Activated naive CD8-positive, alpha-beta T cell treated with anti-CD3 and anti-CD28 coated beads for 36 hours (primary cell): ENCODE measurements around the gene MAP4K4. TPM values are rescaled to one million over a fixed set of nuclear protein-coding genes. Genes with fewer than 3 reads are reported as not detected.

Source experiments
- DNase-seq: peaks from one replicate; pipeline ENCODE4 v3.0.0; 2021
- H3K27ac Mint-ChIP-seq: one replicate; pipeline ENCODE4 v1.8.0; 2022; ENCODE audit warnings: mild to moderate bottlenecking, moderate library complexity, mixed read lengths
- H3K27me3 Mint-ChIP-seq: one replicate; pipeline ENCODE4 v1.8.0; 2022; ENCODE audit warnings: mild to moderate bottlenecking, mixed read lengths
- H3K36me3 Mint-ChIP-seq: one replicate; pipeline ENCODE4 v1.8.0; 2021; ENCODE audit warnings: mild to moderate bottlenecking, mixed read lengths
- H3K4me1 Mint-ChIP-seq: one replicate; pipeline ENCODE4 v1.8.0; 2021; ENCODE audit warnings: mixed read lengths
- H3K4me3 Mint-ChIP-seq: one replicate; pipeline ENCODE4 v1.8.0; 2022; ENCODE audit warnings: mild to moderate bottlenecking, moderate library complexity, mixed read lengths
- H3K9me3 Mint-ChIP-seq: one replicate; pipeline ENCODE4 v1.8.0; 2022; ENCODE audit warnings: mixed read lengths
- total RNA-seq, 2 experiments: library from RNA; stranded (reverse); gene quantifications; one replicate each; pipeline ENCODE4 v1.2.3, GENCODE V29; 2021

Gene MAP4K4
- total RNA-seq, 2 experiments from 2014 or later, result 34.4 to 36.5 TPM

GRCh38 chr2:101704046-101704466, 6.5 kb downstream of the MAP4K4 start:
- peaks cover 9% of the 10 kb centered on the region for H3K9me3 Mint-ChIP-seq
- peaks cover 32% of the 10 kb centered on the region for H3K36me3 Mint-ChIP-seq
- peak overlapping the region; percentile 83 for H3K27ac Mint-ChIP-seq
- DNase-seq, result no peak
- H3K27me3 Mint-ChIP-seq, result no peaks in the 10 kb centered on the region
- peaks cover 53% of the 10 kb centered on the region for H3K4me1 Mint-ChIP-seq
- peak overlapping the region; percentile 35 for H3K4me3 Mint-ChIP-seq

- peaks cover 32% of the 10 kb centered on the region for H3K36me3 Mint-ChIP-seq
- H3K9me3 Mint-ChIP-seq, result peaks cover 9% of the 10 kb centered on the region
- H3K27ac Mint-ChIP-seq, result peak overlapping the region; percentile 50
- no peaks in the 10 kb centered on the region for H3K27me3 Mint-ChIP-seq
- H3K4me3 Mint-ChIP-seq, result peak overlapping the region; percentile 36
- peaks cover 60% of the 10 kb centered on the region for H3K4me1 Mint-ChIP-seq
- DNase-seq, result no peak
These were observed 7.5 kb downstream of the MAP4K4 start for GRCh38 chr2:101704816-101705578.

- peaks cover 9% of the 10 kb centered on the region for H3K9me3 Mint-ChIP-seq
- DNase-seq, result no peak
- peaks cover 30% of the 10 kb centered on the region for H3K36me3 Mint-ChIP-seq
- peak overlapping the region; percentile 11 for H3K4me3 Mint-ChIP-seq
- no peaks in the 10 kb centered on the region for H3K27me3 Mint-ChIP-seq
- H3K4me1 Mint-ChIP-seq, result peaks cover 71% of the 10 kb centered on the region
- H3K27ac Mint-ChIP-seq, result peak overlapping the region; percentile 39
These were observed 8.8 kb downstream of the MAP4K4 start for GRCh38 chr2:101706121-101706818.

- DNase-seq, result no peak
- no peaks in the 10 kb centered on the region for H3K27me3 Mint-ChIP-seq
- peak overlapping the region; percentile 11 for H3K4me3 Mint-ChIP-seq
- peaks cover 75% of the 10 kb centered on the region for H3K4me1 Mint-ChIP-seq
- peak overlapping the region; percentile 39 for H3K27ac Mint-ChIP-seq
- peaks cover 9% of the 10 kb centered on the region for H3K9me3 Mint-ChIP-seq
- peaks cover 27% of the 10 kb centered on the region for H3K36me3 Mint-ChIP-seq
These were observed 9.3 kb downstream of the MAP4K4 start for GRCh38 chr2:101706819-101707177.

GRCh38 chr2:101710036-101710435, 12.5 kb downstream of the MAP4K4 start:
- Mint-ChIP-seq H3K27me3 (no peaks in the 10 kb centered on the region), H3K36me3 (peaks cover 5% of the 10 kb centered on the region), H3K9me3 (no peaks in the 10 kb centered on the region), H3K4me1 (peaks cover 64% of the 10 kb centered on the region), H3K4me3 (no peak overlapping the region), H3K27ac (peak overlapping the region; percentile 2)
- DNase-seq, result no peak

- Mint-ChIP-seq H3K9me3 (no peaks in the 10 kb centered on the region), H3K27me3 (no peaks in the 10 kb centered on the region), H3K27ac (peak overlapping the region; percentile 55), H3K36me3 (peaks cover 6% of the 10 kb centered on the region), H3K4me3 (no peak overlapping the region), H3K4me1 (peaks cover 63% of the 10 kb centered on the region)
- DNase-seq, result no peak
These were observed 13.2 kb downstream of the MAP4K4 start for GRCh38 chr2:101710471-101711318.

- Mint-ChIP-seq H3K4me1 (peaks cover 71% of the 10 kb centered on the region), H3K4me3 (no peak overlapping the region), H3K9me3 (peaks cover 4% of the 10 kb centered on the region), H3K36me3 (peaks cover 22% of the 10 kb centered on the region), H3K27me3 (no peaks in the 10 kb centered on the region), H3K27ac (no peak overlapping the region)
- no peak for DNase-seq
These were observed 16.6 kb downstream of the MAP4K4 start for GRCh38 chr2:101714118-101714517.

- H3K4me3 Mint-ChIP-seq, result peak overlapping the region; percentile 0
- H3K9me3 Mint-ChIP-seq, result peaks cover 13% of the 10 kb centered on the region
- H3K27ac Mint-ChIP-seq, result peak overlapping the region; percentile 99
- no peaks in the 10 kb centered on the region for H3K27me3 Mint-ChIP-seq
- DNase-seq, result peak; percentile 36
- peaks cover 40% of the 10 kb centered on the region for H3K36me3 Mint-ChIP-seq
- H3K4me1 Mint-ChIP-seq, result peaks cover 72% of the 10 kb centered on the region
These were observed 19.8 kb downstream of the MAP4K4 start for GRCh38 chr2:101717071-101717845.

- peaks cover 20% of the 10 kb centered on the region for H3K9me3 Mint-ChIP-seq
- H3K27me3 Mint-ChIP-seq, result no peaks in the 10 kb centered on the region
- H3K36me3 Mint-ChIP-seq, result peaks cover 52% of the 10 kb centered on the region
- H3K27ac Mint-ChIP-seq, result peak overlapping the region; percentile 99
- peaks cover 79% of the 10 kb centered on the region for H3K4me1 Mint-ChIP-seq
- no peak for DNase-seq
- no peak overlapping the region for H3K4me3 Mint-ChIP-seq
These were observed 21.0 kb downstream of the MAP4K4 start for GRCh38 chr2:101718479-101718878.

GRCh38 chr2:101718993-101719571, 21.6 kb downstream of the MAP4K4 start:
- peaks cover 58% of the 10 kb centered on the region for H3K36me3 Mint-ChIP-seq
- H3K27ac Mint-ChIP-seq, result peak overlapping the region; percentile 99
- peaks cover 81% of the 10 kb centered on the region for H3K4me1 Mint-ChIP-seq
- peak; percentile 67 for DNase-seq
- H3K4me3 Mint-ChIP-seq, result peak overlapping the region; percentile 51
- no peaks in the 10 kb centered on the region for H3K27me3 Mint-ChIP-seq
- peaks cover 21% of the 10 kb centered on the region for H3K9me3 Mint-ChIP-seq

- H3K4me3 Mint-ChIP-seq, result no peak overlapping the region
These were observed 23.2 kb downstream of the MAP4K4 start for GRCh38 chr2:101720732-101721131.

GRCh38 chr2:101722864-101723263, 25.4 kb downstream of the MAP4K4 start:
- Mint-ChIP-seq H3K9me3 (peaks cover 19% of the 10 kb centered on the region), H3K27ac (peak overlapping the region; percentile 55), H3K4me3 (no peak overlapping the region), H3K4me1 (peaks cover 83% of the 10 kb centered on the region), H3K36me3 (peaks cover 49% of the 10 kb centered on the region), H3K27me3 (no peaks in the 10 kb centered on the region)
- DNase-seq, result no peak

More at GRCh38 chr2:101720732-101721131, 23.2 kb downstream of the MAP4K4 start:
- Mint-ChIP-seq H3K27me3 (no peaks in the 10 kb centered on the region), H3K9me3 (peaks cover 22% of the 10 kb centered on the region), H3K36me3 (peaks cover 60% of the 10 kb centered on the region), H3K27ac (peak overlapping the region; percentile 99), H3K4me1 (peaks cover 85% of the 10 kb centered on the region)
- DNase-seq, result no peak

GRCh38 chr2:101723371-101724124, 26.0 kb downstream of the MAP4K4 start:
- Mint-ChIP-seq H3K27ac (peak overlapping the region; percentile 62), H3K36me3 (peaks cover 49% of the 10 kb centered on the region), H3K9me3 (peaks cover 19% of the 10 kb centered on the region), H3K4me1 (peaks cover 84% of the 10 kb centered on the region), H3K27me3 (no peaks in the 10 kb centered on the region), H3K4me3 (no peak overlapping the region)
- no peak for DNase-seq
